ENCODE results near the gene CDK5R1.

Gene CDK5R1

GRCh38 chr17:32489320-32490100, 2.7 kb downstream of the CDK5R1 start:
- in situ Hi-C loops (cut with MboI; ENCODE audit: low pct_unique_long_range_greater_than_20kb, low sequenced_read_pairs, unreplicated experiment) = loop anchor here (25.0 kb wide), 1 partner anchor 123 kb away; no protein-coding TSS in a partner anchor
- DNase-seq (ENCODE audit: low spot score) = no peak
- TF ChIP-seq CTCF (IDR thresholded peaks at IDR 0.05; ENCODE audit: extremely low read depth, insufficient read depth, missing control alignments) = no peak

- no peak for DNase-seq (ENCODE audit: low spot score)
- no peak for TF ChIP-seq CTCF (IDR thresholded peaks at IDR 0.05; ENCODE audit: extremely low read depth, insufficient read depth, missing control alignments)
- in situ Hi-C loops (cut with MboI; ENCODE audit: low pct_unique_long_range_greater_than_20kb, low sequenced_read_pairs, unreplicated experiment) = loop anchor here (25.0 kb wide), 1 partner anchor 122 kb away; no protein-coding TSS in a partner anchor
Measured at GRCh38 chr17:32490101-32490482, 3.3 kb downstream of the CDK5R1 start.

GRCh38 chr17:32491371-32492263, 4.8 kb downstream of the CDK5R1 start:
- no peak for TF ChIP-seq CTCF (IDR thresholded peaks at IDR 0.05; ENCODE audit: extremely low read depth, insufficient read depth, missing control alignments)
- DNase-seq (ENCODE audit: low spot score) = peak; percentile 60
- in situ Hi-C loops (cut with MboI; ENCODE audit: low pct_unique_long_range_greater_than_20kb, low sequenced_read_pairs, unreplicated experiment) = loop anchor here (25.0 kb wide), 1 partner anchor 121 kb away; no protein-coding TSS in a partner anchor

- in situ Hi-C loops (cut with MboI; ENCODE audit: low pct_unique_long_range_greater_than_20kb, low sequenced_read_pairs, unreplicated experiment) = loop anchor here (25.0 kb wide), 1 partner anchor 120 kb away; no protein-coding TSS in a partner anchor
- no peak for TF ChIP-seq CTCF (IDR thresholded peaks at IDR 0.05; ENCODE audit: extremely low read depth, insufficient read depth, missing control alignments)
- DNase-seq (ENCODE audit: low spot score) = no peak
Measured at GRCh38 chr17:32492264-32492589, 5.4 kb downstream of the CDK5R1 start.

- DNase-seq (ENCODE audit: low spot score) = no peak
- in situ Hi-C loops (cut with MboI; ENCODE audit: low pct_unique_long_range_greater_than_20kb, low sequenced_read_pairs, unreplicated experiment) = loop anchor here (25.0 kb wide), 1 partner anchor 120 kb away; no protein-coding TSS in a partner anchor
- TF ChIP-seq CTCF (IDR thresholded peaks at IDR 0.05; ENCODE audit: extremely low read depth, insufficient read depth, missing control alignments) = no peak
Measured at GRCh38 chr17:32492648-32493289, 6.0 kb downstream of the CDK5R1 start.

- TF ChIP-seq CTCF (IDR thresholded peaks at IDR 0.05; ENCODE audit: extremely low read depth, insufficient read depth, missing control alignments) = no peak
- DNase-seq (ENCODE audit: low spot score) = no peak
Measured at GRCh38 chr17:32493571-32493970, 6.8 kb downstream of the CDK5R1 start.

More at GRCh38 chr17:32493571-32493970, 6.8 kb downstream of the CDK5R1 start:
- in situ Hi-C loops (cut with MboI; ENCODE audit: low pct_unique_long_range_greater_than_20kb, low sequenced_read_pairs, unreplicated experiment) = loop anchor here (25.0 kb wide), 1 partner anchor 119 kb away; no protein-coding TSS in a partner anchor

Measured in GM13977 (cell line).